SU-DHL-6 (cell line): Measurements from ENCODE around the gene LPCAT1.

ENCODE experiments used
- CTCF ChIP-seq: fragments of 200-600 bp; sonication (generic); IDR thresholded peaks from one replicate; pipeline ENCODE4 v1.5.1; 2017; ENCODE audit warnings: antibody characterized with exemption, mild to moderate bottlenecking, low read length, moderate library complexity; ENCODE audit not compliant: insufficient read depth, poor library complexity, severe bottlenecking
- EZH2phosphoT487 ChIP-seq: fragments of 200-600 bp; sonication (generic), shearing (Covaris generic); conservative IDR thresholded peaks from 2 replicates; pipeline ENCODE4 v1.6.1; 2018; ENCODE audit warnings: mild to moderate bottlenecking, antibody characterized with exemption, low read length, moderate library complexity, mixed read lengths

GRCh38 chr5:1466631-1467265 lies 57.0 kb downstream of the LPCAT1 start:
- TF ChIP-seq CTCF (no peak), EZH2phosphoT487 (no peak)
